GM12878 (cell line): ENCODE data around the gene HDAC5. TPM values are rescaled to one million over a fixed set of nuclear protein-coding genes. Genes with fewer than 3 reads are reported as not detected.

Experiments
- ATAC-seq: fragments of 200-7000 bp; cut with Tn5 transposase; 3 replicates; pipeline ENCODE4 v1.9.1; 2020; ENCODE audit warnings: mild to moderate bottlenecking, moderate library complexity
- BruUV-seq: library from RNA; stranded (reverse); fragments of 400-500 nt; replicated peaks from 2 replicates; lab custom pipeline; 2021; lab: Mats Ljungman, UMichigan
- CTCF ChIA-PET: fragments of 300-600 bp; sonication (Branson Sonifier 250); formaldehyde crosslinking; extraction: SDS; loops from one replicate; lab custom pipeline; 2021; ENCODE audit warnings: inconsistent platforms; lab: Yijun Ruan, JAX
- POLR2A ChIA-PET: fragments of 350-600 bp; formaldehyde crosslinking; extraction: SDS; loops from one replicate; lab custom pipeline; 2021; ENCODE audit warnings: inconsistent platforms; lab: Charles Lee
- RAD21 ChIA-PET: fragments of 300-600 bp; sonication (Branson Sonifier 250); formaldehyde crosslinking; loops from one replicate; lab custom pipeline; 2023; ENCODE audit warnings: antibody characterized with exemption; ENCODE audit not compliant: unreplicated experiment; lab: Charles Lee
- SMC1A ChIA-PET: fragments of 300-600 bp; sonication (Branson Sonifier 250); formaldehyde crosslinking; loops from one replicate; lab custom pipeline; 2023; ENCODE audit not compliant: unreplicated experiment, uncharacterized antibody; lab: Charles Lee
- DNase-seq: peaks from one replicate; pipeline ENCODE4 v3.0.0-alpha.2; 2011; ENCODE audit warnings: low read depth, low spot score
- FAIRE-seq: peaks from 3 replicates; lab custom pipeline; 2011; peaks lifted over from hg19 to GRCh38; lab: Jason Lieb, UNC
- H2AFZ ChIP-seq: 2 replicates; pipeline ENCODE4 v1.6.0; 2011; ENCODE audit warnings: low read depth, low read length, control low read depth; ENCODE audit not compliant: control insufficient read depth
- H3K27ac ChIP-seq: 2 replicates; pipeline ENCODE4 v1.5.1; 2011; ENCODE audit warnings: control low read depth; ENCODE audit not compliant: control insufficient read depth, insufficient read depth
- H3K27me3 ChIP-seq, 2 experiments: replicated peaks in 1 of 2; 2 replicates each; pipeline versions ENCODE4 v1.6.0 to v1.6.1; 2011; ENCODE audit warnings: low read length in 1 of 2; ENCODE audit not compliant: control insufficient read depth in 2 of 2, insufficient read depth in 2 of 2
- H3K36me3 ChIP-seq, 2 experiments: 2 replicates each; pipeline ENCODE4 v1.5.1; 2011; ENCODE audit warnings: low read length in 1 of 2; ENCODE audit not compliant: control insufficient read depth in 2 of 2, insufficient read depth in 2 of 2
- H3K4me1 ChIP-seq: 2 replicates; pipeline ENCODE4 v1.6.1; 2011; ENCODE audit warnings: mild to moderate bottlenecking, low read length, moderate library complexity, mixed read lengths; ENCODE audit not compliant: control insufficient read depth, insufficient read depth
- H3K4me2 ChIP-seq: 2 replicates; pipeline ENCODE4 v1.6.0; 2011; ENCODE audit warnings: control low read depth; ENCODE audit not compliant: control insufficient read depth, insufficient read depth
- H3K4me3 ChIP-seq: fragments of 200-600 bp; sonication (generic); 2 replicates; pipeline ENCODE4 v1.5.1; 2016
- H3K79me2 ChIP-seq: 2 replicates; pipeline ENCODE4 v1.6.0; 2011; ENCODE audit warnings: low read length; ENCODE audit not compliant: control insufficient read depth, insufficient read depth
- H3K9ac ChIP-seq: 2 replicates; pipeline ENCODE4 v1.8.0; 2011; ENCODE audit warnings: low read length, control low read depth, mixed read lengths; ENCODE audit not compliant: control insufficient read depth, insufficient read depth
- H3K9me3 ChIP-seq: replicated peaks from 3 replicates; pipeline ENCODE4 v1.5.1; 2011; ENCODE audit warnings: mild to moderate bottlenecking, low read length; ENCODE audit not compliant: control insufficient read depth, insufficient read depth
- H4K20me1 ChIP-seq: 2 replicates; pipeline ENCODE4 v1.6.0; 2011; ENCODE audit not compliant: control insufficient read depth, insufficient read depth
- BHLHE40 ChIP-seq, 2 experiments: fragments of 450-650 bp in 1 of 2; IDR thresholded peaks; 2 replicates each; pipeline ENCODE4 v1.6.1; 2011 to 2017; ENCODE audit warnings: low read depth in 2 of 2, borderline replicate concordance in 1 of 2, improper control_type of control experiment in 1 of 2, low read length in 1 of 2, mild to moderate bottlenecking in 1 of 2
- FOXK2 ChIP-seq: fragments of 450-650 bp; IDR thresholded peaks from 2 replicates; pipeline ENCODE4 v1.6.1; 2017; ENCODE audit warnings: mild to moderate bottlenecking, moderate library complexity
- GATAD2B ChIP-seq: fragments of 450-650 bp; conservative IDR thresholded peaks from 2 replicates; pipeline ENCODE4 v1.6.1; 2017; ENCODE audit warnings: low read depth, mild to moderate bottlenecking, moderate library complexity
- HCFC1 ChIP-seq: fragments of 150-350 bp; IDR thresholded peaks from 2 replicates; pipeline ENCODE4 v1.6.1; 2014; ENCODE audit warnings: low read length
- IRF4 ChIP-seq: IDR thresholded peaks from 2 replicates; pipeline ENCODE4 v1.6.1; 2011; ENCODE audit warnings: low read depth, low read length
- JUNB ChIP-seq: IDR thresholded peaks from 2 replicates; pipeline ENCODE4 v1.6.1; 2016; ENCODE audit warnings: antibody characterized with exemption, mild to moderate bottlenecking
- KAT2A ChIP-seq: conservative IDR thresholded peaks from 2 replicates; pipeline ENCODE4 v1.6.1; 2011; ENCODE audit warnings: low read depth, low read length; ENCODE audit not compliant: control insufficient read depth
- MEF2B ChIP-seq: fragments of 450-650 bp; IDR thresholded peaks from 2 replicates; pipeline ENCODE4 v1.6.1; 2018; ENCODE audit warnings: mild to moderate bottlenecking, moderate library complexity; ENCODE audit not compliant: partially characterized antibody, poor library complexity, severe bottlenecking
- MYB ChIP-seq: fragments of 150-350 bp; IDR thresholded peaks from 2 replicates; pipeline ENCODE4 v1.6.1; 2014; ENCODE audit warnings: mild to moderate bottlenecking, low read depth, low read length, borderline replicate concordance
- NR2C2 ChIP-seq: IDR thresholded peaks from 2 replicates; pipeline ENCODE4 v1.6.1; 2011; ENCODE audit warnings: borderline replicate concordance, low read depth; ENCODE audit not compliant: control insufficient read depth, insufficient read length
- POLR2A ChIP-seq: IDR thresholded peaks from 2 replicates; pipeline ENCODE4 v1.6.1; 2011; ENCODE audit warnings: low read depth, mild to moderate bottlenecking, low read length
- SIN3A ChIP-seq: IDR thresholded peaks from 2 replicates; pipeline ENCODE4 v1.6.1; 2012; ENCODE audit warnings: low read depth, low read length, improper control_type of control experiment
- SUZ12 ChIP-seq: fragments of 200-600 bp; sonication (generic); IDR thresholded peaks from one replicate; pipeline ENCODE4 v1.6.1; 2018; ENCODE audit warnings: antibody characterized with exemption, mild to moderate bottlenecking; ENCODE audit not compliant: unreplicated experiment
- TCF12 ChIP-seq: IDR thresholded peaks from 2 replicates; pipeline ENCODE4 v1.6.1; 2011; ENCODE audit warnings: low read depth, mild to moderate bottlenecking, low read length
- ZBED1 ChIP-seq: IDR thresholded peaks from 2 replicates; pipeline ENCODE4 v1.6.1; 2016; ENCODE audit warnings: borderline replicate concordance
- ZNF207 ChIP-seq: fragments of 450-650 bp; IDR thresholded peaks from 2 replicates; pipeline ENCODE4 v1.6.1; 2014; ENCODE audit warnings: antibody characterized with exemption, mild to moderate bottlenecking, borderline replicate concordance
- ZNF217 ChIP-seq: fragments of 450-650 bp; IDR thresholded peaks from 2 replicates; pipeline ENCODE4 v1.6.1; 2017; ENCODE audit warnings: antibody characterized with exemption, mild to moderate bottlenecking
- ZNF384 ChIP-seq: IDR thresholded peaks from 2 replicates; pipeline ENCODE4 v1.6.1; 2012; ENCODE audit warnings: low read depth, mild to moderate bottlenecking, low read length, improper control_type of control experiment, borderline replicate concordance
- ZNF622 ChIP-seq: fragments of 450-650 bp; IDR thresholded peaks from 2 replicates; pipeline ENCODE4 v1.6.1; 2017; ENCODE audit warnings: mild to moderate bottlenecking, inconsistent platforms
- ZSCAN29 ChIP-seq: fragments of 450-650 bp; IDR thresholded peaks from 2 replicates; pipeline ENCODE4 v1.6.1; 2017; ENCODE audit warnings: mild to moderate bottlenecking, moderate library complexity
- WGBS: methylation state at CpG from one replicate; pipeline ENCODE4 v1.1.6; 2016; ENCODE audit warnings: low lambda C conversion rate; ENCODE audit not compliant: insufficient replicate concordance, insufficient coverage; ENCODE audit errors: missing lambda C conversion rate; 5-methylcytosine and 5-hydroxymethylcytosine counted together
- in situ Hi-C: fragments of 300-500 bp; cut with MboI; formaldehyde crosslinking; loops from 9 replicates; pipeline ENCODE4 v1.14.3; 2018; ENCODE audit warnings: mixed read lengths
- intact Hi-C: fragments of 100-400 bp; cut with micrococcal nuclease; formaldehyde crosslinking; loops from one replicate; pipeline ENCODE4 v1.14.2; 2022; ENCODE audit not compliant: unreplicated experiment
- polyA plus RNA-seq, 11 experiments: library from polyadenylated mRNA; depleted of rRNA in 4 of 11; unstranded in 6 of 11; stranded (reverse) in 5 of 11; fragments of >200 nt; fragmentation: Nextera tagmentation in 4 of 11; fragmentation: Illumina TruSeq in 1 of 11; extraction: Ambion mirVana in 4 of 11; extraction: Trizol in 1 of 11; gene quantifications; 1 replicate in 1 of 11; 2 replicates in 10 of 11; pipeline versions ENCODE4 v1.2.1 to v1.2.3, GENCODE V29; 2011 to 2016; ENCODE audit warnings: inconsistent platforms in 2 of 11, missing spikeins in 2 of 11, low read depth in 1 of 11
- total RNA-seq, 4 experiments: library from RNA; depleted of rRNA in 3 of 4; stranded (reverse); fragments of >200 nt in 3 of 4; fragmentation: Illumina TruSeq in 1 of 4; extraction: Trizol in 1 of 4; gene quantifications; 2 replicates each; pipeline versions ENCODE4 v1.2.1 to v1.2.3, GENCODE V29; 2013 to 2021

HDAC5 gene
- total and polyA plus RNA-seq, 10 of the 15 experiments (the other 5 are each of a cell fraction or from before 2014, with no cell fraction given): 1.1 to 58.0 (median 27.3) TPM

GRCh38 chr17:44043272-44043696, 80.2 kb downstream of the HDAC5 start:
- Histone ChIP-seq H4K20me1 (no peaks in the 10 kb centered on the region), H3K4me1 (no peaks in the 10 kb centered on the region), H3K27me3 (no peaks in the 10 kb centered on the region), H3K4me3 (no peak overlapping the region), H2AFZ (no peak overlapping the region), H3K9me3 (no peaks in the 10 kb centered on the region; the same call in 1 of the 3 replicates), H3K36me3 (peaks cover 8 to 28% of the 10 kb centered on the region in 2 experiments), H3K9ac (no peak overlapping the region), H3K79me2 (peaks cover 22% of the 10 kb centered on the region), H3K4me2 (no peak overlapping the region), H3K27ac (no peak overlapping the region)
- BruUV-seq: no TSS peak
- DNase-seq: no peak
- in situ Hi-C loops: loop anchor here (5.0 kb wide), 1 partner anchor 101 kb away; the partner anchor contains the start of gene PPY
- ChIA-PET POLR2A (interaction anchor here (1.6 kb wide), 1 partner anchor 23 kb away, joined by 5 read pairs; the partner anchor contains the start of gene LSM12), CTCF (interaction anchor here (0.7 to 5.1 kb wide), 17 partner anchors 8 to 489 kb away, joined by 3 to 42 read pairs (median 5); partner anchors contain the start of gene HDAC5), RAD21 (interaction anchor here (1.3 kb wide), 1 partner anchor 99 kb away, joined by 4 read pairs; no protein-coding TSS in a partner anchor), SMC1A (interaction anchor here (1.5 to 4.7 kb wide), 5 partner anchors 11 to 125 kb away, joined by 4 to 20 read pairs (median 7); no protein-coding TSS in a partner anchor)
- intact Hi-C loops: no loop called here
- TF ChIP-seq ZNF207 (no peak), ZSCAN29 (no peak), TCF12 (no peak), POLR2A (no peak), FOXK2 (no peak), BHLHE40 (IDR thresholded peaks at IDR 0.05; ENCODE audit: borderline replicate concordance in 1 of 2, low read depth in 2 of 2, low read length in 1 of 2) (no peak), MEF2B (no peak), SUZ12 (no peak), ZNF217 (no peak), MYB (no peak), ZNF622 (no peak), SIN3A (no peak), NR2C2 (no peak), IRF4 (no peak), KAT2A (no peak), ZNF384 (no peak), GATAD2B (no peak), ZBED1 (no peak), HCFC1 (no peak), JUNB (no peak)
- no peak for FAIRE-seq
- WGBS: 81% methylated on average over 4 of the region's 4 CpGs
- no peak for ATAC-seq
